Measurements from ENCODE around the gene NKAIN2.

Gene NKAIN2

DNA sequence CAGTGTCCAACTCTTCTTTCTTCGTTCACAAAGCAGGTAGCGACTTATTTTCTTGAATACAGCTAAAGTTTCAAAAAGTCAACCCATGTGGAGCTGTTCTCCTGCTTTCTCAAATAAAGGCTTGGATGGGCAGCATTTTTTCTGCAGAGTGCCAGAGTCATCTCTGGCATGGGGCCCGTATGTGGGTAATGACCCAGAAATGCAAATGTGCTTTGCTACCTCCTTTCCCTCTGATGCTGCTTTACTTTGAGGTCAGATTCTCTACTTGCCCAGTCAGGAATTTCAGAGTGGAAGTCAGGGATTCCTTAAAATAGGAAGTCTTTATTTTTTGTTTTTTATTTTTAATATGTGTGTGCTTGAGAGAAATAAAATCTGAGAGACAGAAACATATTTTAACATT is 4.9 kb downstream of the NKAIN2 start:
- DNase-seq (ENCODE audit: low read depth): no peak

DNA sequence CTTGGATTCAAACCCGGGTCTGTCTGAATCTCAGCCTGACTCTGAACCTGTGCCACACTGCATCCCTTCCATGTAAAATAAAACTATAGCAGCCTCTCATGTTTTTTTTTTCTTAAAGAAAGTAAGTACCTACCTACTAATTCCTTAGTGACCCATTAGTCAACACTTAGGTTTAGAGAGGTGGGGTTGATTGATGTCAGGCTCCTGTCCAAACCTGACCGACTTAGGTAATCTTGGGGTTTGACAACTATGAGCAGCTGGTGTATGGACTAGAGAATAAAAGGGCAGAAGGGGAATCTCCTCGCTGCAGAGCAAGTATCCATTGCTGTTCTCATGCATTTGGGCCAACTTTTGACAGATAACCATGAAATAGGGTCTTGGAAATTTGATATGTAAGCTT is 6.5 kb downstream of the NKAIN2 start:
- DNase-seq (ENCODE audit: low read depth): no peak

DNA sequence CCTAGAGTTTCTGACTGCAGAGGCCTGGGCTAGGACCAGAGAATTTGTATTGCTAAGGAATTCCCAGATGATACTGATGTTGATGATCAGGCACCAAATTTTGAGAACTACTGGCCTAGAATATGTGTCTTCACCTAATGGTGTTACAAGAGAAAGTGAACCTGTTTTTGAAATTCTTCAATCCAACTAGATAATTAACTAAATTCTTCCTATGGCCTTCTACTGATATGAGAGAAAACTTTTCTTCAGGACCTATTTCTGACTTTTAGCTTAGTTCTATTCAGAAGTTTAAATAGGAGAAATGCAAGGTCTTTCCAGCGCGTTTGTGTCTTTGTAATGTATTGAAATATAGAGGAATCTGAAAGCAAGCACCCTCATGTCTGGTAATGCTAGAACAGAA is 7.3 kb downstream of the NKAIN2 start:
- no peak for DNase-seq (ENCODE audit: low read depth)

DNA sequence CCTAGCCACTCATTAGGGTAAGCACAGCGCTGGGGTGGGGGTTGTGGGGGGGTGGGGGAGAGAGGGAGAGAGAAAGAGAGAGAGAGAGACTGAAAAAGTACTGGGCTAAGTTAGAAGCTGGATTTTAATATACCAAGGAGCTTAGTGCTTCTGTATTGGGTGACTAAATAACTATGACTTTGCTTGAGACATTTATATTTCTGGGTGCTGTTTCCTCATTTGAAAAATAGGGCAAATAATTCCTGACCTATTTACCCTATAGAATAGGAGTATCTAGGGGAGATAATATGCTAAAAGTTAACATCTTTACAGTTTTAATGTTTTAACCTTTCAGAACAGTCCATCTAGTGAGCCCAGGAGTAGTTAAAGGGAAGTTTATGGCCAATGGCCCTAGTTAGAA is 7.7 kb downstream of the NKAIN2 start:
- DNase-seq (ENCODE audit: low read depth): no peak

DNA sequence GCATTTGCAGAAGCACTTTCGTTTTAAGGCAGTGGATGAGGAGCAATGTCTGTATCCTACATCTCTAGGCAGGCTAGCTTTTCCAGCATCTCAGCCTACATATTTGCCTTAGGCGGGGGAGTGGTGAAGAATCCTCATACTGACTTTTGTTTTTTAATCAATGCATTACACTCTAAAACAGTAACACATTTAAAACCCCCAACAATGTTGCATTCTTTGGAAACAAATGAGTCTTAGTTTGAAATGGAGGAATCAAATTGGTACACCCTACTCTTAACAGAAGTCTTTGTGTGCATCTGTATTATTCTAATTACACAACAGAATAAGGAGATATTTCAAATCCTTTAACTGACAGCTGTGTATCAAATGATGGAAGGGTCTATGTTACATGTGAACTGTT is 9.0 kb downstream of the NKAIN2 start:
- DNase-seq (ENCODE audit: low read depth): no peak

DNA sequence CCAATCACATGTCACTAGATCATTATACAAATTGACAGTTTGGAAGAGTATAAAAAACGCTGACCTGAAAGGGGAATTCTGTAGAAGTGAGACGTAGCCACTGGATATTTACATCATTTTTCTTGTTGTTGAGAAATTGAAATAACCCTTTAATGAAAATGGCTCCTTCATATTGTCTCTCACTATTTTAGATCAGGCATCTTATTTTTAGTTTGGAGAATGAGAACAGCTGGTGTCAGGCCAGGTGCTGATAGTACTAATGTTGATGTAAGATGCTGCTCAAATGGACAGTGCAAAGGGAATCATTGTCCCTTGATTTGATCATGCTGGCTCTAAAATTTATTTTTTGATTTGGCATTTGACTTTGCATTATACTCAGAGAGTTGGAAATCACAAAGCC is 17.4 kb downstream of the NKAIN2 start:
- no peak for DNase-seq (ENCODE audit: low read depth)

DNA sequence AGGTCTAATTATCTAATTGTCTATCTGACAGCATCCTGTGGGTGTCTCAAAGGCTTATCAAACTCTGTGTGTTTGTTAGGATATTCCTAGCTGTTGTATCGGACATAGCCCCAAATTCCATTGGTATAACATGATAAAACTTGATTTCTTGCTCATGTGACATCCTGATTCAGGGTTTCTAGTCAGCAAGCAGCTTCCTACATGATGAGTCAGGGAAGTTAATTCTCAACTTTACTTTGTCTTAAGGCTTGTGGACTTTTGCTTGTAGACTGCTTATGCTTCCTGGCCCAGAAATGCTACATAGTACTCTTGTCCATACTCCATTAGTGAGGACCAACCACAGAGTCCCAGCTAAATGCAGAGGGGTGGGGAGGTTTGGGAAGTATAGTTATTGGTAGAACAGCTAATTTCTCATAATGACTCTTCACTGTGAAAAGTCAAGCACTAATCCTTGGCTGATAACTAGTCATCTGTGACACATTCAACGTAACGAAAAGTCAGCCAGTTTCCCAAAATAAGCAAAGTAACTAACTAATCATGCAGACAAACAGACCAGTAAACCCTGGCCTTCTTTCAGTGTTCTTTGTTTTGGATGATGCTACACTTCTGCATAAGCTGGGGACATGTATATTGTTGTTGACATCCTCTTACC is 25.8 kb downstream of the NKAIN2 start:
- DNase-seq (ENCODE audit: low read depth): no peak

DNA sequence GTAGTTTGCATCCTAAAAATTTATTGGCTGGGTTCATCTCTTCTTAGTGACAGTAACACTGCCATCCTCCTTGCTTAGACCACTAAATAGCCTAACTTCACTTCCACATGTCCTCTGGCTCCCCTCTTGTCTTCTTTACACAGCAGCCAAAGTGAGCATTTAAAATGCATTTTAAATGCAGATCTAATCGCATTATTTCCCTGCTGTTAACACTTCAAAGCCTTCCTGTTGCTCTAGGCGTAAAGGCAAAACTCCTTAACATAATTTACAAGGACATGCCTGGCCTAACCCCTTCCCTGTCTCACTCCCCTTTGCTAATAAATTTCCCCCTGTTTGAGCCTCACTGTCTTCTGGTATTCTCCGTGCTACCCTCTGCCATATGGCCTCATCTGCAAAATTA is 26.5 kb downstream of the NKAIN2 start:
- no peak for DNase-seq (ENCODE audit: low read depth)

DNA sequence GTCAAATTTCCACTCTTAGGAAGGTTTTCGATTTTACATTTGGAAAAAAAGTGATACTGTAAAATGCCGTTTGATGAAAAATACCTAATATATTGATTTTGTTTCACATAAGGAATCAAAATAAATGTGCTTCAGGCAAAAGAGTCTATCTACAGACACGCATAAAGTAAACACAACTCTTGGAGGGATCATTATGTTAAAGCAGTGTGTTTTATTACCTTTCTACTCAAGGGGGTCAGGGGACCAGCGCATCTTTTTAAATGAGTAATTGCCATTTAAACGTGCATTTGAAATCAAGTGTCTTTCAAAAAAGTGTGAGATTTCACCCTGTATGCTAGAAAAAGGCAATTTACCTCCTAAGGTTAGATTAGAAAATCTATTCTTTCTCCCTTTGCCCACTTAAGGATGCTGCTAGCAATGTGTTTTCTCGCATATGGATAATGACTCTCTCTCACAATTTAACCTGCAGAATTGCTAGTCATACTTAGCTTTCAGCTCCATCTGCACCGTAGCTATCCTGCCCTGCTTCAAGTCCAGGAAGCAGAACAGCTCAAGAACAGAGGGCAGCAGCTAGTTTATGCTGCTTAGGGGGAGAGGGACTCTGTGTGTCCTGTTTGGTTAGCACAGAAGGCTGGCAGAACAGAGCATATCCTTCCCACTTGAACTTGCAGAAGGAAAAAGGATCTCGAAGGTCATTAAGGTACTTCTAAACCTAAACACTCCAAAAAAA is 35.0 kb downstream of the NKAIN2 start:
- DNase-seq (ENCODE audit: low read depth): no peak

DNA sequence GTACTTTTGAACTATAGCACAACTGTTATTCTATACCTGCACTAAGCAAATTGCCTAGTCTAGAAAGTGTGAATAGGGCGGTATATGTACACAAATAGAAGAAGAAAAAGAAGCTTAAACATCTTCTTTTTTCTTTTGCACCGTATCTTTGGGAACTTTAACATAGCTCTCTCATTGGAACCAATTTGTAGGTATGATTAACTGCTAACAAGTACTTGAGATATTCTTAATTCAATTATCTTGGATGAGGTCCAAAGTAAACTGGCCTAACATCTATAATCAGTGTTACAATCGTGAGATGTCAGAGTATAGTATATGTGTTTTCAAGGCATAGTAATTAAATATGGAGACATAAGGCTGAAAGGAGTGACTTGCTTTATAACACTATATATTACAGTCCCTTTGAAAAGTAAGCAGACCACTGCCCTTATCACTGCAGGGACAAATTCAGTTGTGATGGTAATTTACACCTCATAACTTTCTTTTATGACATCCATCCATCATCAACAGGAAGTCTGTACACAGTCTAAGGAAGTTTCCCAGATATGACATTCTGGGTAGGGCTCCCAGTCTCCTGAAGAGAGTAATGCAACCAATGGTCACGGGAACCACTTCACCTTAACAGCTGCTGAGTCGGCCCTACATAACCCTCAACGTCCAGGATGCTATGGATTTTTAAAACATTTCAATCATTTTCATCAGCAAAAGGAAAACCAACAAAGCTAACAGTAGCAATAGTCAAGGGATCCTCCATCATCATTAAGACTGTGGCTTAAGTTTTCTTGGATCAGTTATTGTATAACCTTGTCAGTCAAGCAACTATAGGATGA is 37.6 kb downstream of the NKAIN2 start:
- no peak for DNase-seq (ENCODE audit: low read depth)

DNA sequence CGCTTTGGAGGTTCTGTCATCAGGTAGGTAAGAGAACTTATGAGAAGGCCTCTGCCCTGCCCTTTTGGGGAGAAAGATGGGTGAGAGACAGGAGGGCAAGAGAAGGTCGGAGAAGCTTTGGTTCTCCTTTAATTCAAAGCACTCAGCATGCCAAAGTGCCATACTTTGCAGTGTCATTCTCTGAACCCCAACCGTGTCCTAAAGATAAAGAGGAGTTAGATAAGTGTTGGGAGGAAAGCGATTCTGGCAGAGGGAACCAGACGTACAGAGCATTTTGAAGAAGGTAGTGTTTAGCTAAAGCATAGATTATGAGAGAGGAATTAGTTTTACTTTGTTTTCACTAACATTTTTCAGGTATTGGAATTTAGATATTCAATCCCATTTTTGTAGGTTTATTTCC is 40.3 kb downstream of the NKAIN2 start:
- no peak for DNase-seq (ENCODE audit: low read depth)

DNA sequence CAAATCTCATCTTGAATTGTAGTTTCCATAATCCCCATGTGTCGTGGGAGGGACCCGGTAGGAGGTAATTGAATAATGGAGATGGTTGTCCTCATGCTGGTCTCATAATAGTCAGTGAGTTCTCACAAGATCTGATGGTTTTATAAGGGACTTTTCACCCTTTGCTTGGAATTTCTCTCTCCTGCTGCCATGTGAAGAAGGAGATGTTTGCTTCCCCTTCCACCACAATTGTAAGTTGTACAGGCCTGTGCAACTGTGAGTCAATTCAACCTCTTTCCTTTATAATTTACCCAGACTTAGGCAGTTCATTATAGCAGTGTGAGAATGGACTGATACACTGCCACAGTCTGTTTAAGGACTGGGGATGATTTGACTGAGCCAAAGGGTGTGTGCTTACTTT is 44.7 kb downstream of the NKAIN2 start:
- no peak for DNase-seq (ENCODE audit: low read depth)

DNA sequence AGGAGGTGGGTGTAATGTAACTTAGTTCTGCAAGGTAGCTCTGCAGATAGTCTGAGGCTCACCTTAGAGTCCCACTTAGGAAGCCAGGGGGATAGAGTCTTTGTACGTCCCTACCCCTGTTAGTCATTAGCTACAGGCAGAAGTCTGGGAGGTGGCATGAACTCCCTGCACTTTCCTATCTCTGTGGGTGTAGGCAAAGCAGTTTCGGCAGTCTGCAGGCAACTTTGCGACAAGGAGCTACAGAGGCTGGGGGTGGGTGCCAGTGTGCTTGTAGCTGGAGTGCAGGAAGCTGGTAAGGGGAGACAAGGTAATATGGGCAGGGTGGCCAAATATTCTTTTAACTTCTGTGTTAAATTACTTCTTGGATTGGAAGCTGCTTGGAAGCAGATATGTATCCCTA is 45.7 kb downstream of the NKAIN2 start:
- DNase-seq (ENCODE audit: low read depth): no peak

DNA sequence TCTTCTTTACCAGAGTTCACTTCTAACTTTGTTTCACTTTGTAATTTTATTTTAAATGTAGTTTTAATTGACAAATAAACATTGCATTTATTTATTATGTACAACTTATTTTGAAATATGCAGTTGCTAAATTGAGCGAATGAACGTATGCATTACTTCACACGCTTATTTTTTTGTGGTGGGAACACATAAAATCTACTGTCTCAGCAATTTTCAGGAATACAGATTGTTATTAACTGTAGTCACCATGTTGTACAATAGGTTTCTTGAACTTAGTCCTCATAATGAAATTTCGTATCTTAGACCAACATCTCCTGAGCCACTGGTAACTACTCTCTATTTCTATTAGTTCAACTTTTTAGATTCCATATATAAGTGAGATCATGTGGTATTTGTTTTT is 46.9 kb downstream of the NKAIN2 start:
- no peak for DNase-seq (ENCODE audit: low read depth)

DNA sequence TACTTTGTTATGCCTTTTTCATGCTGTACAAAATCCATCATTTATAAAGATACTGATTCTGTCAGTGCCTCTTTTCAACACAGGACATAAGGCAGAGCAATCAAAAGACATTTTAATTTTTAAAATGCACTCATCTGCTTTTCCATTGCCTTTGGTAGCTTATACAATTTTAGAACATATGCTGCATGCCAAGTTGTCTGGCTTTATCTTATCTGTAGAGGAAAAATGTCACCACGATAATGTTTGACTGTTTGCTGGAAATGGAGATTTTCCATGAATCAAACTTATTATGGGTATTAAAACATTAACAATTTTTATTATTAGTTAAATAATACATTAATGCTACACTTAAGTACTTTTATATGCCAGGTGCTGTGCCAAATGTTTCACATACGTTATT is 50.5 kb downstream of the NKAIN2 start:
- no peak for DNase-seq (ENCODE audit: low read depth)

DNA sequence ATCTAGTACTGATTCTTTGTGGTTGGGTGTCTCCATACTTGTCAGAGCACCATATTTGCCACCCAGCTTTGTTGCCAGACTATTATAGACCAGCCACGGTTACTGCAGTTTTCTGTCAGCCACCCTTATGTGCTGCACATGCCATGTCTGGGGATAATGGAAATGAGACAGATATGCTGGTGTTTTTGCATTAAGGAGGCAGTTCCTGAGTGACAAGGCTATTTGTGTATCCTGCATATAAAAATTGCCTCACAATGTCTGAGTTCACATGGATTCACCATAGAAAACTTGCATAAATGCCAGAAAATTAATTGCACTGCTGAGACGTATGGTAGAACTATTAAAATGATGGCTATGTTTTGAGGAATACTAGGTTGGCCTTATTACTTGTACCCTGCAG is 51.8 kb downstream of the NKAIN2 start:
- DNase-seq (ENCODE audit: low read depth): no peak

DNA sequence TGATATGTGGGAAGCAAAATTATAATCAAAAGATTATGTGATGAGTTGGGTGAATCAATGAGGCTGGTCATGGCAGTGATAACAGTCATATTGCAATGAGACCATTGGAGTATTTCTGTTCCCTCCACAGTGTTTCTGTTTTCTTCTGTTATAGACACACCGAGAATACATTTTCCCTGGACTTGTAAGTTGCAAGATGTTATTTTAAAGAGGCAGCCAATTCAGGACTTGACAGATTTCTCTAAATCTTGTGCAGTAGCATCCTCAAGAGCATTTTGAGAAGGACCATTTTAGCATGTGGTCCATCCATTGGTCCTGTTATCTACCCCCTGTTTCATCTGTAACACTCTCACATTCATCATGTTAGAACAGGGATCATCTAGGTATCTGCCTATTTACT is 55.6 kb downstream of the NKAIN2 start:
- DNase-seq (ENCODE audit: low read depth): no peak

DNA sequence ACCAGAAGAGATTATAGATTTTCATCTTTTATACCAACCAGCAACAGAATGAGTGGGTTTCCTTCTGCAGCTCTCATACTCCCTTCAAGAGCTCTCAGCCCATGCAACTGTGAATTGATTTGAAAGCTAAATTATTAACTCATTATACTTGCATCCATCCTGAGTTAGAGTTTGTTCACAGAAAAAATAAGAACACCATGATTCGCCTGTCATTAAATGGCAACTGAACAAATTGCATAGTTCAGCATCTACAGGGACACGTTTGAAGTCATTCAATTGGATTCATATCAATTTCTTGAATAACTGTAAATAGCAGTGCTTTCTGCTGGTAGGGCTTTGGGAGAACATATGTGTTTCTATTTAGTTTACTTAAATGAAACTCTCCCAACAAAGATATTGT is 65.7 kb downstream of the NKAIN2 start:
- no peak for DNase-seq (ENCODE audit: low read depth)

DNA sequence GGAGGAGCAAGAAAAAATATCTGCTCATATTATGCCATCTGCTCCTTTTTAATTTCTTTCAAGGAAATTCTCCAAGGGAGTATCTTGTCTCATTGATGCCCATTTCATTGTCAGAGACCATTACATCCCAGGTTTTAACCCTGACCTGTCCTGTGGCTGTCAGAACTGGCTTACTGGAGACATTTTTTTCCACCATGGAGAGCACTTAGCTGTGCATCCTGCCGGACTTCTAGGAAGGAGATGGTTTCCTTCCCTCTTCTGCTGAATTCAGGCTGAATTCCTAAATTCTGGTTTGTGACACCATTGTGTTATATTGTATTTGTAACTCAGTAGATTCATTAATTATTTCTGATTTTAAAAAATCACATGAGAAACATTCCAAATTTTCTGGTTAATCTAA is 70.3 kb downstream of the NKAIN2 start:
- DNase-seq (ENCODE audit: low read depth): no peak

DNA sequence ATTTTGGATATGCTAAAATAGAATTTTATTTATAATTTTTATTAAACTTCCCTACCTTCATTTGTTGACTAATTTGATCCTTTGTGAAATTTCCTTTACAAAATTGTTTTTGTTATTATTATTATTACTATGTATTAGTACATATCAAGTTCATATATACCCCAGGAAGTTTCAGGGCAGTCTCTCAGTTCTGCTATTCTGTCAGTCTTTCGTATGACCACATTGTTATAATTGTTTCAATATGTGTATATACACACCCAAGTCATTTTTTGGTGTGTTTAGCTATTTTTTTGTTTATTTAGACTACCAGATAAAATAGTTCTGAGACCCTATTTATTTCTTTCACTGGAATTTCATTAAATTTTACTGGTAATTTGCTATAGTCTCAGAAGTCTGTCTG is 72.1 kb downstream of the NKAIN2 start:
- no peak for DNase-seq (ENCODE audit: low read depth)

DNA sequence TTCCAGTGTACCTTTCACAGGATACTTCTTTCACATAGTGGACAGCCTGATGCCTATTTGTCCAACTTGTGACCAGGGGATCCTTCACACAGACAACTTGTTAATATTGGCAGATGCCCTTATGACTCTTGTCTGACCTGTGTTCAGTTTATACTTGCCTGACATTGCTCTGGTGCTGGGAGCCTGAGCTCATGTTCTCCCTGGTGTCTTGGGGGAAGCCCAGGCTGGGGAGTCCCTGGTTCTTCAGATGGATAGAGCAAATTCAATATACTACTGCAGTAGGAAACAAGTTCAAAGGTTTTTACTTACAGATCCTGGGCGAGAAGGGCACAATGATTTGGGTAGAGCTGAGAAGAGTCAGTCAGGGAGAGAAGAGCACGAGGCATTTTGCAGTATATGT is 76.1 kb downstream of the NKAIN2 start:
- no peak for DNase-seq (ENCODE audit: low read depth)

DNA sequence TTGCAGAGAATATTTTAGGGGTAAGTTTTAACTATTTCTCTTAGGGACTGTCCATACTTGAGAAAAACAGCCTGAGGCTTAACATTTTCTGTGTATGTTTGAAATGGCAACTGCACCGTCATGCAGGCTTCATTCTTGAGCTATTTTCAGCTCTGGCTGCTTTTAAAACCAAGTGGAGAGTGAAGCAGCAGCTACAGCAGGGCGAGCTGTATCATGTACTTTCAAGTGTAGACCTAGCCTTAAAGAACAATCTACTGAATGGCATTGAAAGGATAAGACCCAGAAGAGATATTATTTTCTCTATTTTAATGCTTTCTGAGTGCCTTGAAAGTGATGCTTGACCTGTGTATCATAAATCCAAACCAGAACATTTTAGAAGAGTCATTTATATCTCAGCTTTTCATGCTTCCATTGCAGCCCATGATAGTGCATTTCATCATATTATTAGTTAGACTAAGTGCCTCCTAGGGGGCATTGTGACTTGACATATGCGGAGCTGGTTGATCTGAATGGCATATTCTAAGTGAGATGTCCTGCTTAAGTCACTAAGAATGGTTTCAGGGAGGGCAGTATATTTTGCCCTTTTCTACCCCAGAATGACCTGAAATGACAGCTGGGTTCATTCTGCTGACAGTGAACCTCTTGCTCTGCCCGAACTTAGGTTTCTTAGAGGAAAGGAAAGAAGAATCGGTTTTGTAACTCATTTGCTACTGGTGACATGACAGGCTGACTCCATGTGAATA is 85.3 kb downstream of the NKAIN2 start:
- DNase-seq (ENCODE audit: low read depth): no peak

DNA sequence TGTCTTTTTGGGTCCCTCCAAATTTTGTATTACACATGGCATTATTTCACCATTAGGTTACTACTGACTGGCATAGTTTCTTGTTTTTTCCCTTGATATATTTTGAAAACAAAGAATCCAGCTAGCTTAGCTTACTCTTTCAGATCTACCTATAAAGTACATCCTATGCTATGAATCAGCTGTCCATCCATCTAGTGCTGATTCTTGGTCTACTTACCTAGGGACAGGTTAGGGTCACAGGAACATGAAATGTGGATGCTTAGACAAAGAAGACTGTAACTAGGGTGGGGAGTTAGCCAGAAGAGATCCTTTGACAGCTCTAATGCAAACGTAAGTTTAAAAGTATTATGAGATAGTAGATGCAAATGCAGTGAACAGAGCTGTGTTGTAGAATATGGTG is 91.7 kb downstream of the NKAIN2 start:
- no peak for DNase-seq (ENCODE audit: low read depth)

Data from activated T-helper 1 cell treated with Interleukin-2 at 50 U/mL for 16 hours (primary cell).